NCI-H2029 (cell line): Measurements from ENCODE around the gene CEP104.

ENCODE experiments used
- DNase-seq: peaks from one replicate; lab custom pipeline; 2025; lab: John Stamatoyannopoulos, UW

Gene CEP104

GRCh38 chr1:3894626-3895278 is 37.7 kb upstream of the CEP104 start:
- DNase-seq, result no peak

GRCh38 chr1:3893190-3893589 is 36.2 kb upstream of the CEP104 start:
- no peak for DNase-seq

GRCh38 chr1:3892748-3893147 is 35.7 kb upstream of the CEP104 start:
- DNase-seq, result no peak

- no peak for DNase-seq
Measured at GRCh38 chr1:3891329-3891865, 34.4 kb upstream of the CEP104 start.

- no peak for DNase-seq
Measured at GRCh38 chr1:3890389-3891328, 33.6 kb upstream of the CEP104 start.

- no peak for DNase-seq
Measured at GRCh38 chr1:3889936-3890335, 32.9 kb upstream of the CEP104 start.

GRCh38 chr1:3888301-3888700 is 31.3 kb upstream of the CEP104 start:
- no peak for DNase-seq

- DNase-seq, result no peak
Measured at GRCh38 chr1:3886691-3887090, 29.7 kb upstream of the CEP104 start.

- no peak for DNase-seq
Measured at GRCh38 chr1:3886106-3886670, 29.2 kb upstream of the CEP104 start.

GRCh38 chr1:3885611-3886010 is 28.6 kb upstream of the CEP104 start:
- no peak for DNase-seq

- no peak for DNase-seq
Measured at GRCh38 chr1:3884966-3885365, 28.0 kb upstream of the CEP104 start.

- no peak for DNase-seq
Measured at GRCh38 chr1:3883194-3883925, 26.3 kb upstream of the CEP104 start.

GRCh38 chr1:3881193-3881480 is 24.1 kb upstream of the CEP104 start:
- DNase-seq, result no peak

- DNase-seq, result no peak
Measured at GRCh38 chr1:3880429-3881192, 23.6 kb upstream of the CEP104 start.

GRCh38 chr1:3879787-3880428 is 22.9 kb upstream of the CEP104 start:
- no peak for DNase-seq

- DNase-seq, result no peak
Measured at GRCh38 chr1:3879099-3879498, 22.1 kb upstream of the CEP104 start.

- no peak for DNase-seq
Measured at GRCh38 chr1:3876716-3877115, 19.7 kb upstream of the CEP104 start.

GRCh38 chr1:3874736-3875135 is 17.7 kb upstream of the CEP104 start:
- no peak for DNase-seq

- no peak for DNase-seq
Measured at GRCh38 chr1:3872546-3872945, 15.5 kb upstream of the CEP104 start.

GRCh38 chr1:3871451-3871805 is 14.4 kb upstream of the CEP104 start:
- DNase-seq, result no peak

GRCh38 chr1:3869751-3870301 is 12.8 kb upstream of the CEP104 start:
- no peak for DNase-seq
